Tibial artery (tissue), 4 donors: Measurements from ENCODE around the gene TSPAN9.

Source experiments
- DNase-seq, 2 donors: peaks; one replicate each; pipeline ENCODE4 v3.0.0-alpha.2; 2019
- H3K27ac ChIP-seq, 2 donors: fragments of 200-600 bp; sonication (generic) in 1 of 2; 1 replicate in 1 of 2; 2 replicates in 1 of 2; pipeline ENCODE4 v1.5.1; 2018 to 2019; ENCODE audit warnings: mild to moderate bottlenecking in 1 of 2
- H3K27me3 ChIP-seq, 2 donors: fragments of 200-600 bp; sonication (generic) in 1 of 2; one replicate each; pipeline versions ENCODE4 v1.5.1 to v1.6.0; 2016 to 2019
- H3K36me3 ChIP-seq, 3 donors: fragments of 200-600 bp; sonication (generic) in 2 of 3; one replicate each; pipeline ENCODE4 v1.5.1; 2016 to 2019; ENCODE audit warnings: mild to moderate bottlenecking in 2 of 3
- H3K4me1 ChIP-seq, 4 donors: fragments of 200-600 bp; sonication (generic) in 2 of 4; 1 replicate in 3 of 4; 2 replicates in 1 of 4; pipeline ENCODE4 v1.5.1; 2016 to 2019
- H3K4me3 ChIP-seq, 2 donors: fragments of 200-600 bp; sonication (generic) in 1 of 2; 1 replicate in 1 of 2; 2 replicates in 1 of 2; pipeline ENCODE4 v1.5.1; 2018 to 2019; ENCODE audit warnings: mild to moderate bottlenecking in 2 of 2
- H3K9me3 ChIP-seq, 3 donors: fragments of 200-600 bp; sonication (generic) in 1 of 3; one replicate each; pipeline ENCODE4 v1.5.1; 2016 to 2019
- CTCF ChIP-seq, 2 experiments: fragments of 200-600 bp in 1 of 2; fragments of 450-650 bp in 1 of 2; IDR thresholded peaks; one replicate each; pipeline ENCODE4 v1.5.1; 2017 to 2019; ENCODE audit warnings: antibody characterized with exemption in 2 of 2, mild to moderate bottlenecking in 1 of 2, moderate library complexity in 1 of 2
- intact Hi-C: fragments of 100-400 bp; cut with DNase I; formaldehyde crosslinking; loops from one replicate; pipeline ENCODE4 v1.15.0; 2023; ENCODE audit warnings: low total_unique reads

TSPAN9 gene

GRCh38 chr12:3291939-3292338 lies 214.8 kb downstream of the TSPAN9 start:
- intact Hi-C loops = no loop called here
- H3K27ac ChIP-seq = no peak overlapping the region
- no peak overlapping the region for H3K4me3 ChIP-seq
- peaks cover 0 to 34% (median 27%) of the 10 kb centered on the region in 4 donors for H3K4me1 ChIP-seq
- H3K27me3 ChIP-seq = no peaks in the 10 kb centered on the region
- H3K9me3 ChIP-seq = no peaks in the 10 kb centered on the region
- no peak for DNase-seq
- H3K36me3 ChIP-seq = peaks cover 0 to 15% (median 0%) of the 10 kb centered on the region in 3 donors
- no peak for TF ChIP-seq CTCF (IDR thresholded peaks at IDR 0.05)

- intact Hi-C loops = no loop called here
- H3K27ac ChIP-seq = no peak overlapping the region
- no peaks in the 10 kb centered on the region for H3K9me3 ChIP-seq
- peaks cover 0 to 35% (median 28%) of the 10 kb centered on the region in 4 donors for H3K4me1 ChIP-seq
- H3K27me3 ChIP-seq = no peaks in the 10 kb centered on the region
- H3K36me3 ChIP-seq = peaks cover 0 to 7% (median 0%) of the 10 kb centered on the region in 3 donors
- DNase-seq = no peak
- H3K4me3 ChIP-seq = no peak overlapping the region
- TF ChIP-seq CTCF (IDR thresholded peaks at IDR 0.05) = no peak
Measured at GRCh38 chr12:3292677-3293412, 215.7 kb downstream of the TSPAN9 start.

GRCh38 chr12:3293446-3294161 lies 216.4 kb downstream of the TSPAN9 start:
- intact Hi-C loops = no loop called here
- no peaks in the 10 kb centered on the region for H3K27me3 ChIP-seq
- no peaks in the 10 kb centered on the region for H3K9me3 ChIP-seq
- no peak for TF ChIP-seq CTCF (IDR thresholded peaks at IDR 0.05)
- H3K36me3 ChIP-seq = peaks cover 0 to 7% (median 0%) of the 10 kb centered on the region in 3 donors
- peaks cover 0 to 35% (median 28%) of the 10 kb centered on the region in 4 donors for H3K4me1 ChIP-seq
- H3K4me3 ChIP-seq = no peak overlapping the region
- no peak overlapping the region for H3K27ac ChIP-seq
- no peak for DNase-seq

GRCh38 chr12:3294481-3294911 lies 217.3 kb downstream of the TSPAN9 start:
- intact Hi-C loops = no loop called here

GRCh38 chr12:3295225-3295624 lies 218.0 kb downstream of the TSPAN9 start:
- intact Hi-C loops = no loop called here
- DNase-seq = no peak
- no peak overlapping the region for H3K27ac ChIP-seq

More at GRCh38 chr12:3294481-3294911, 217.3 kb downstream of the TSPAN9 start:
- no peak overlapping the region for H3K27ac ChIP-seq
- DNase-seq = no peak
- no peak for TF ChIP-seq CTCF (IDR thresholded peaks at IDR 0.05)
- H3K27me3 ChIP-seq = no peaks in the 10 kb centered on the region
- H3K4me3 ChIP-seq = no peak overlapping the region
- peaks cover 0 to 35% (median 28%) of the 10 kb centered on the region in 4 donors for H3K4me1 ChIP-seq
- no peaks in the 10 kb centered on the region for H3K9me3 ChIP-seq
- peaks cover 0 to 7% (median 0%) of the 10 kb centered on the region in 3 donors for H3K36me3 ChIP-seq

More at GRCh38 chr12:3295225-3295624, 218.0 kb downstream of the TSPAN9 start:
- no peak for TF ChIP-seq CTCF (IDR thresholded peaks at IDR 0.05)
- Histone ChIP-seq H3K36me3 (peaks cover 0 to 7% (median 0%) of the 10 kb centered on the region in 3 donors), H3K4me1 (peaks cover 0 to 41% (median 33%) of the 10 kb centered on the region in 4 donors), H3K9me3 (no peaks in the 10 kb centered on the region), H3K4me3 (no peak overlapping the region), H3K27me3 (no peaks in the 10 kb centered on the region)
